ENCODE data around the gene GDPD4.

DNA sequence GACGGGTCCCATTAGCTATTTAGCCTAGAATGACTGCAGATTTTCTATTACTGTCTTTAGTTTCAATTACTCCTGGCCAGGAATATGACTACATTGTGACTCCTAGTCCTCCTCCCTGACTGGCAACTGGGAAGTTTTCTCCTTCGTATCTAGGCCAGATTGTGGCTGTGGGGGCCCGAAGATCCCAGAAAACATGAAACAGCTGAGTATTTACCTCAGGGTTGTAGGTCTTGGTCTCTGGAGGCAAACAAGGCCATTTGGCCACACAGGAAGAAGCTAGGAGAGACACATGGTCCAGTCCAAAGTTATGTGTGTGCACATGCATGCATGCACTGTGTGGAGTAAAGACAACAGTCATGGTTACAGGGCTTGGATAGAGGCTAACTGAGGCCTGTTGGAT lies 10.2 kb upstream of the GDPD4 start:
- TF ChIP-seq EP300 (IDR thresholded peaks at IDR 0.05; ENCODE audit: low read depth) (no peak), POLR2AphosphoS5 (IDR thresholded peaks at IDR 0.05) (no peak)

Measured in transverse colon (tissue), 3 donors.